Coronary artery (tissue), 2 donors: ENCODE measurements around the gene NELL2.

Experiments used
- DNase-seq: peaks from one replicate; pipeline ENCODE4 v3.0.0-alpha.2; 2017; ENCODE audit warnings: low spot score
- H3K27ac ChIP-seq, 2 donors: fragments of 200-600 bp; sonication (generic); one replicate each; pipeline ENCODE4 v1.5.1; 2016 to 2019
- H3K4me3 ChIP-seq: fragments of 200-600 bp; sonication (generic); 2 replicates; pipeline ENCODE4 v1.5.1; 2016; ENCODE audit warnings: mild to moderate bottlenecking, moderate library complexity
- TF ChIP-seq, protein P1 (sequence below): fragments of 200-600 bp; sonication (generic); IDR thresholded peaks from one replicate; pipeline ENCODE4 v1.5.1; 2019; ENCODE audit warnings: antibody characterized with exemption

The NELL2 gene

DNA sequence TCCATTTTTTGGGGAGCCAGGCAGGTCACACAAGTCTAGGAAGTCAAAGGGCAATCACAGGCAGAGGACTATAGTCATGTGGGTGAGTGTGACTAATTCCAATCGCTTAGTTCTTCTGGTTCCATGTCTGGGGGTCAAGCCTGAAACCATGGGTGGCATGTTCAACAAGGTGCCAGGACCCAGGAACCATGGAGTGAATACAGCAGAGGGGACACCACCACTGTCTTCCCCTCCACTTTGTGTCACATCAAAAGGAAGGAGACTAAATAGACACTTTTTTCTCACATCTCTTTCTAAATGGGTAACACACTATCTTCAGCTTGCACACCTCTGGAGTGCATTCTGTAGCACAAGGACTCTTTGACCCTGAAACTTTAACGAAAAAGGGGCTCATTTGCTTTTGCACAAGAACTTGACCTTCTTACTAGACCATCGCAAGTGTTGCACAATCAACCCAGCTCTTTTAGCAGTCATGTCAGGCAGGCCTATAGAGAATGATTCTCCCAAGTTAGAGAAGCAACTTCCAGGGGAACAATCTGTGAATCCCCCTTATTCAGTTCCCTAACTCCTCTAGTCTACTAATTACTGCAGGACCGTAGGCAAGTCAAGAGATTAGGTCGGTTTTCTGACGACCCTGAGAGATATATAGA, 398.7 kb downstream of the NELL2 start:
- no peak overlapping the region for H3K27ac ChIP-seq
- TF ChIP-seq, protein P1, sequence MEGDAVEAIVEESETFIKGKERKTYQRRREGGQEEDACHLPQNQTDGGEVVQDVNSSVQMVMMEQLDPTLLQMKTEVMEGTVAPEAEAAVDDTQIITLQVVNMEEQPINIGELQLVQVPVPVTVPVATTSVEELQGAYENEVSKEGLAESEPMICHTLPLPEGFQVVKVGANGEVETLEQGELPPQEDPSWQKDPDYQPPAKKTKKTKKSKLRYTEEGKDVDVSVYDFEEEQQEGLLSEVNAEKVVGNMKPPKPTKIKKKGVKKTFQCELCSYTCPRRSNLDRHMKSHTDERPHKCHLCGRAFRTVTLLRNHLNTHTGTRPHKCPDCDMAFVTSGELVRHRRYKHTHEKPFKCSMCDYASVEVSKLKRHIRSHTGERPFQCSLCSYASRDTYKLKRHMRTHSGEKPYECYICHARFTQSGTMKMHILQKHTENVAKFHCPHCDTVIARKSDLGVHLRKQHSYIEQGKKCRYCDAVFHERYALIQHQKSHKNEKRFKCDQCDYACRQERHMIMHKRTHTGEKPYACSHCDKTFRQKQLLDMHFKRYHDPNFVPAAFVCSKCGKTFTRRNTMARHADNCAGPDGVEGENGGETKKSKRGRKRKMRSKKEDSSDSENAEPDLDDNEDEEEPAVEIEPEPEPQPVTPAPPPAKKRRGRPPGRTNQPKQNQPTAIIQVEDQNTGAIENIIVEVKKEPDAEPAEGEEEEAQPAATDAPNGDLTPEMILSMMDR: no peak
- H3K4me3 ChIP-seq: no peak overlapping the region
- no peak for DNase-seq

DNA sequence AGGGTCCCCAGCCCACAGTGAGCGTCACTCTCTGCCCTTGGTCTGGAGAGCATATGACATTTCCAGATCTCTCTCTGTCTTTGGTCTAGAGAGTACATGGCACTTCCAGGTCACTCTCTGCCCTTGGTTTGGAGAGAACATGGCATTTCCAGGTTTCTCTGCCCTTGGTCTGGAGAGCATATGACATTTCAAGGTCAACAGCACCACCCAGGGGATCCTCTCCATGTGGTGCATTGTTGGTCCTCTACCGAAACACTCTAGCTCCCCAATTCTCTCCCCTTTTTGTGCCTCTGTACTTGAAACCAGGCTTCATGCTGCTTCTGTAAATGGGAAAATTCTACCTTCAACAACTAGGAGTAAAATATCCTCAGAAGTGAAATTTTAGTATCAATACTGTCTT, 399.4 kb downstream of the NELL2 start:
- Histone ChIP-seq H3K4me3 (no peak overlapping the region), H3K27ac (no peak overlapping the region)
- no peak for DNase-seq
- TF ChIP-seq, protein P1: no peak

DNA sequence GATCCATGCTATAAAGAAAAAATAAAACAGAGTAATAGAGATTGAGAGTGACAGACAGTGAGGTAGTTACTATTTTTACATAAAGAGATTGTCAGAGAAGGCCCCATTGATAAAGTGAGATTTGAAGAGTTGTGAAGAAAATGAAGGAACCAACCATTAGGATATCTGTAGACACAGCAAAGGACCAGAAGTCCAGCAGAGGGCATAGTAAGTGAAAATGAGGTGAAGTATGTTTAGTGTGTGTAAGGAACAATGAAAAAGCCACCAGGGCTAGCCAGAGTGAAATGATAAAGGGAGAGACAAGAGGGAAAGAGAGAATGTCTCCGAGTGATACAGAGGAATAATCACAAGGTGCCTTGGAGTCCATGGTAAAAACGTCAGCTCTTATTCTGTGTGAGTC, 411.0 kb downstream of the NELL2 start:
- H3K4me3 ChIP-seq: no peak overlapping the region
- no peak overlapping the region for H3K27ac ChIP-seq
- DNase-seq: no peak
- TF ChIP-seq, protein P1: no peak

DNA sequence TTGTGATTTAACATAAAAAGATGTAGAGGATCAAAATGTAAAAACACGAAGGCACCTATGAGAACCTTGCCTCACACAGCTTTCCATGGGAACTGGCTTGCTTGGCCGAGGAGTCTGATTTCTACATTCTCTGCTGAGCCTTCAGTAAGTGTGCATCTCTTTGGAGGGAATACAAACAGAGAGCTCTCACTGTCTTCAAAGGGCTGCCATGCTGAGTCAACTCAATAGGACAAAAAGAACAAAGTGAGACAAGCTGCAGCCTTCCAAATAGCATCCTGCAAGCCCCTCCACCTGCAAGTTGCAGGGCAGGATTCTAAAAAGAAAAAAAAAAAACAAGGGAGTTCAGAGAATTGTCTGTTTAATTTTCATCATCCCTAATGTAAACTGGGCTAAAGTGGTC, 411.9 kb downstream of the NELL2 start:
- no peak for DNase-seq
- TF ChIP-seq, protein P1: no peak
- no peak overlapping the region for H3K4me3 ChIP-seq
- H3K27ac ChIP-seq: no peak overlapping the region

DNA sequence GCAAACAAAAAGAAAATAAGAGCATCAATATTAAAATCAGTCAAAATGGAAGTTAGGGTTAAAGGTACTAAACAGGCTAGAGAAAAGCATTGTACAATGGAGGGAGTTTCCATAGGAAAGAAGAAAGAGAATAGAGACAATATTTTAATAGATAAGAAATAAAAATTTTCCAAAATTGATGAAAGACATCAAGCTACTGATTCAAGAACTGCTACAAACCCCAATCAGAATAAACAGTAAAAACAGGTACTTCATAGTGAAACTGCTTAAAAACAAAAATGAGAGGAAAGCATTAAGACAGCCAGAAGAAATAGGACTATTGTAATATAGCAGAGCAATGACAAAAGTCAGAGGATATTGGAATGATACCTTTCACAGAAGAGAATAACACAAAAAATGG, 413.4 kb downstream of the NELL2 start:
- no peak for DNase-seq
- H3K27ac ChIP-seq: no peak overlapping the region
- TF ChIP-seq, protein P1: no peak
- no peak overlapping the region for H3K4me3 ChIP-seq

DNA sequence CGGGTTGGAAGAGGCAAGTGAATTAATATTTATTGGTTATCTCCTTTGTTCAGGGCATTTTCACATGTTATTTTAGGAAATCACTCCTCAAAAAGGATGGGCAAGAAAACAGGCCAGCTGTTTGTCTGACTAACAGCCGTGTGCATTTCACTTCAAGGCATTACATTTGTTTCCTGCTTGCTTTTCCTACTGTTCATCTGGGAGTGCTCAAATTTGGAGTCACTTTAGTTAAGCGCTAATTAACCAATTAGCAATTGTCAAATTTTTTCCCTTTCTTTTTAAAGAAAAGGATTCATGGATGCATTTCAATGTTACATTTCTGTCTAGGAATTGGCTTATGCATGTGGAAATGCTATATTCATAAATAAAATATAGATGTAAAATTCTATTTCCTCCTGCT, 415.9 kb downstream of the NELL2 start:
- TF ChIP-seq, protein P1: no peak
- no peak for DNase-seq
- Histone ChIP-seq H3K4me3 (no peak overlapping the region), H3K27ac (no peak overlapping the region)

DNA sequence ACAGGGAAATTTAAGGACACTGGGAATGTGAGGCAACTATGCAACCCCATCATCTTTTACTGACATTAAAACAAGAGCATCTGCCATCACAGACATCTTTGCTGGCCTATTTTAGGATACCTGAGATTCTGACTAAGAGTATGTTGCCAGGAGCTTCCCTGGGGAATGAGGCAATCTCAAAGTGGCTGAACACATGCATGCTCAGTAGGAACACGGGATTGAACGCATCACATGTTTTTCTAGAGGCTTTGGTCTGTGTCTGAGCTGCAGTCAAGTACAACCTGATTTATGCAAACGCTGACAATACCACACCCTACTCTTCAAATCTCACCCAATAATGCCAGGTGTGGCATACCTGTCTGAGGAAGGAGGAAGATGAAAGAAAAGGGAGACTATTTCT, 416.5 kb downstream of the NELL2 start:
- no peak overlapping the region for H3K27ac ChIP-seq
- TF ChIP-seq, protein P1: no peak
- no peak for DNase-seq
- no peak overlapping the region for H3K4me3 ChIP-seq
